Lung (tissue), 12 donors: ENCODE measurements around the gene WDR1. TPM values are rescaled to one million over a fixed set of nuclear protein-coding genes. Genes with fewer than 3 reads are reported as not detected.

Source experiments
- ATAC-seq: fragments of 200-7000 bp; cut with Tn5 transposase; one replicate; pipeline ENCODE4 v1.9.1; 2020; ENCODE audit warnings: moderate number of reproducible peaks; ENCODE audit not compliant: insufficient read depth, low FRiP score
- DNase-seq, 3 donors: peaks; one replicate each; pipeline ENCODE4 v3.0.0-alpha.2; 2013 to 2017
- H3K27ac ChIP-seq, 2 donors: one replicate each; pipeline ENCODE4 v1.5.1; 2013; ENCODE audit warnings: mild to moderate bottlenecking in 2 of 2, moderate library complexity in 2 of 2, control low read depth in 1 of 2, inconsistent platforms in 1 of 2, low read depth in 1 of 2, low read length in 1 of 2
- H3K27me3 ChIP-seq, 3 donors: one replicate each; pipeline ENCODE4 v1.5.1; 2013; ENCODE audit warnings: low read length in 2 of 3; ENCODE audit not compliant: control insufficient read depth in 3 of 3, insufficient read depth in 3 of 3
- H3K36me3 ChIP-seq, 4 donors: one replicate each; pipeline ENCODE4 v1.5.1; 2013; ENCODE audit warnings: low read length in 4 of 4, mild to moderate bottlenecking in 1 of 4, moderate library complexity in 1 of 4; ENCODE audit not compliant: control insufficient read depth in 4 of 4, insufficient read depth in 4 of 4
- H3K4me1 ChIP-seq, 5 donors: one replicate each; pipeline ENCODE4 v1.5.1; 2013; ENCODE audit warnings: low read length in 5 of 5, mild to moderate bottlenecking in 2 of 5, moderate library complexity in 1 of 5; ENCODE audit not compliant: control insufficient read depth in 5 of 5, insufficient read depth in 5 of 5
- H3K4me3 ChIP-seq: one replicate; pipeline ENCODE4 v1.5.1; 2013; ENCODE audit warnings: mild to moderate bottlenecking, control low read depth, moderate library complexity
- H3K9ac ChIP-seq, 2 donors: one replicate each; pipeline ENCODE4 v1.5.1; 2013; ENCODE audit warnings: low read length in 2 of 2, control low read depth in 1 of 2; ENCODE audit not compliant: insufficient read depth in 1 of 2
- H3K9me3 ChIP-seq, 4 donors: one replicate each; pipeline ENCODE4 v1.5.1; 2013; ENCODE audit warnings: low read length in 3 of 4, mild to moderate bottlenecking in 1 of 4, moderate library complexity in 1 of 4; ENCODE audit not compliant: control insufficient read depth in 4 of 4, insufficient read depth in 3 of 4
- whole genome bisulfite sequencing, 2 donors: extraction: QIAGEN DNeasy Blood & Tissue Kit; methylation state at CpG; one replicate each; pipeline ENCODE4 v1.1.7; 2013; 5-methylcytosine and 5-hydroxymethylcytosine counted together
- polyA plus RNA-seq, 2 donors: library from polyadenylated mRNA; stranded (reverse); fragments of 200-250 nt; gene quantifications; one replicate each; pipeline ENCODE4 v1.2.1, GENCODE V29; 2013
- total RNA-seq, 2 donors: library from RNA; depleted of rRNA in 1 of 2; stranded (reverse); fragments of >200 nt in 1 of 2; gene quantifications; one replicate each; pipeline ENCODE4 v1.2.1, GENCODE V29; 2014 to 2021
- TF ChIP-seq, protein P1 (sequence below): IDR thresholded peaks from 2 replicates; pipeline ENCODE4 v1.5.1; 2012; ENCODE audit warnings: mild to moderate bottlenecking; ENCODE audit errors: control extremely low read depth, extremely low read depth
- donor health status: control.
- donor health status: control.
- donor health status: Bipolar disorder and iron deficiency.
- donor health status: healthy.
- donor health status: DM: yes; HTN: yes; CAD: no.

Gene WDR1
- total and polyA plus RNA-seq, 4 donors: 72.0 to 325 (median 205) TPM

DNA sequence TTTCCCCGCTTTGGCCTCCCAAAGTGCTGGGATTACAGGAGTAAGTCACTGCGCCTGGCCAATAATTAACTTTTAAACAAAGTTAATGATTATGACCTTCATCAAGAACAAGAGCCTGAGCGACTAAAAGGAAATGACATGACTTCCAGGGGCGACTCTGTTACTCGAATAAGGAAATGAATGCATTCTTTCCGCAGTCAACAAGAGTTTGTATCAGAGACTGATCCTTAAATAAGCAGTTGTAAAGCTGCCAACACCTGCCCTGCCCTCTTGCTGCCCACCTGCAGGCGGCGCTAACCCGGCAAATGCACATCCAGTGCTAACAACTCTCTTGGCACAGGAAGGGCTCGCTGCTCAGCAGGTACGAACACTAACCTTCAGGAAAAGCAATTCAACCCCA is 27.3 kb downstream of the WDR1 start:
- TF ChIP-seq, protein P1, sequence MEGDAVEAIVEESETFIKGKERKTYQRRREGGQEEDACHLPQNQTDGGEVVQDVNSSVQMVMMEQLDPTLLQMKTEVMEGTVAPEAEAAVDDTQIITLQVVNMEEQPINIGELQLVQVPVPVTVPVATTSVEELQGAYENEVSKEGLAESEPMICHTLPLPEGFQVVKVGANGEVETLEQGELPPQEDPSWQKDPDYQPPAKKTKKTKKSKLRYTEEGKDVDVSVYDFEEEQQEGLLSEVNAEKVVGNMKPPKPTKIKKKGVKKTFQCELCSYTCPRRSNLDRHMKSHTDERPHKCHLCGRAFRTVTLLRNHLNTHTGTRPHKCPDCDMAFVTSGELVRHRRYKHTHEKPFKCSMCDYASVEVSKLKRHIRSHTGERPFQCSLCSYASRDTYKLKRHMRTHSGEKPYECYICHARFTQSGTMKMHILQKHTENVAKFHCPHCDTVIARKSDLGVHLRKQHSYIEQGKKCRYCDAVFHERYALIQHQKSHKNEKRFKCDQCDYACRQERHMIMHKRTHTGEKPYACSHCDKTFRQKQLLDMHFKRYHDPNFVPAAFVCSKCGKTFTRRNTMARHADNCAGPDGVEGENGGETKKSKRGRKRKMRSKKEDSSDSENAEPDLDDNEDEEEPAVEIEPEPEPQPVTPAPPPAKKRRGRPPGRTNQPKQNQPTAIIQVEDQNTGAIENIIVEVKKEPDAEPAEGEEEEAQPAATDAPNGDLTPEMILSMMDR: peak; percentile 12
- 62 to 70% methylated on average over 11 of the region's 11 CpGs for WGBS, 2 donors
- H3K27ac ChIP-seq: no peak overlapping the region
- H3K4me1 ChIP-seq: peaks cover 4 to 32% (median 13%) of the 10 kb centered on the region in 5 donors
- H3K9ac ChIP-seq: no peak overlapping the region
- DNase-seq: peak in 2 of 3 donors; percentile 14 to 32
- H3K9me3 ChIP-seq: no peaks in the 10 kb centered on the region
- no peaks in the 10 kb centered on the region for H3K27me3 ChIP-seq
- ATAC-seq: no peak
- peaks cover 29 to 85% (median 42%) of the 10 kb centered on the region in 4 donors for H3K36me3 ChIP-seq
- H3K4me3 ChIP-seq: no peak overlapping the region

DNA sequence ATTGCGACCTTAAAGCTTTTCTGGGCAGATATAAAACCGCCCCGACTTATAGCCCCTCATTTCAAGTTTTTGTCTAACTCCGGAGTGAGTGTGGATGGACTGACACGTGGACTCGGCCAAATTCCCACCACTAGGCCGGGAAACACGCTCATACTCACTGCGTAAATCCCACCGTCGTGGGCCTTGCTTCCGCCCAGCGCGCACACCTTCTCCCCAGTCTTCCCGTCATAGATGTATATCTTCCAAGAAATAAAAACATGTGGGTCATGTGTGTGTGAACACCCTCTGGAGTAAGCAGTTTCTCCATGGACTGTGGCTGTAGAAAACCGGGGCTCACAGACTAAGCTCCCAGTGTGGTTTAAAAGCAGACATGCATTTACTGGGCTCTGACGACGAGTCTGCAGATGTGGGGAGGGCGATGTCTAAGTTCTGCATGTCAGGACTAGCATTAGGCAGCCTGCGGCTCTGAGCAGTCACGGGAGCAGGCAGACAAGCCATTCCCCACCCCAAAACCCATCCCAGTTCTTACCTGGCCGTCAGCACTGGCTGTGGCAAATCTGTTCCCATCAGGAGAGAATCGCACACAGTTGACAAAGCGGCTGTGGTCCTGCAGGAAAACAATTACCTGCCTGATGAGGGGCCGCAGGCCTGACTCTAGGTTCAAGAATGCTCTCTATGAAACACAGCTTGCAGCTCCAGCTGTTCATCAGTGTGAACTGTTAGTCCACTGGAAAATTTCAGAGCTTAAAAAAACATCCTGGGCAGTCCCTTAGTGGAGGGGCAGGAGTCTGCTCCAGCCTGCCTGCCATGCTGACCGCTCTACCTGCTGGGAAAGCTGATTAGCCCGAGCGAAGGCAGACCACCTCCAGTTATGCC is 28.2 kb downstream of the WDR1 start:
- H3K9me3 ChIP-seq: no peaks in the 10 kb centered on the region
- ATAC-seq (no peak), DNase-seq (no peak)
- no peak overlapping the region for H3K4me3 ChIP-seq
- 89 to 92% methylated on average over 28 of the region's 28 CpGs for WGBS, 2 donors
- peaks cover 0 to 23% (median 6%) of the 10 kb centered on the region in 5 donors for H3K4me1 ChIP-seq
- peaks cover 29 to 89% (median 44%) of the 10 kb centered on the region in 4 donors for H3K36me3 ChIP-seq
- no peaks in the 10 kb centered on the region for H3K27me3 ChIP-seq
- no peak overlapping the region for H3K9ac ChIP-seq
- peak overlapping the region in 1 of 2 donors; percentile 40 for H3K27ac ChIP-seq
- TF ChIP-seq, protein P1: no peak

DNA sequence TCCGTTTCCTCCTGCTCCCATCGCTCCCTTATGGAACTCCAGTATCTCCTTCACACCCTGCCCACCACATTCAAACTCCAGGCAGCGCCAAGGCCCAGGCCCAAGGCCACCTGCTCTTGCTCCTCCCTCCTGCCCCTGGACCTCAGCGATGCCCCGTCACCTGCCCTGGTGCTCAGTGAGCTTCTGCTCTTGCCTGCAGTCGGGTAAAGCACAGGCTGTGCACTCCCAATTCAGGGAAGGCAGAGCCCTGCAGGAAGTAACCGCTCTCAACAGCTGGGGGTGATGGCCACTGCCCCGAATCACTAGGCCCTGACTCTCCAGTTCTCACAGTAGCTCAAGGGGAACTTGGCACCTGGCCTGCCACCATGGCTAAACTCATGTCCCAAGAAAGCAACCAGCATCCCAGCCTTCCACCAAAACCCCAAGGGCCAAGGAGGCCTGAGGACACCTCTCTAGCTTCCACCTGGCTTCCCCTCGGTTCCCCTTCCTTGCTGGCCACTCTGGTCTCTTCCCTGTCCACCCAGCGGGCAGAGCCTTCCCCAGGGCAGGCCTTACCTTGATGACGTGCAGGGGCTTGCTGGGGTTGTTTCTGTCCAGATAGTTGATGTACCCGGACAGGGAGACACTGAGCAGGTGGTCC is 29.3 kb downstream of the WDR1 start:
- 96% methylated on average over 12 of the region's 12 CpGs for WGBS, 2 donors
- no peak for DNase-seq
- H3K36me3 ChIP-seq: peaks cover 29 to 94% (median 49%) of the 10 kb centered on the region in 4 donors

More for the DNA sequence above, 29.3 kb downstream of the WDR1 start:
- Histone ChIP-seq H3K4me1 (peaks cover 0 to 14% (median 0%) of the 10 kb centered on the region in 5 donors), H3K9me3 (no peaks in the 10 kb centered on the region), H3K4me3 (no peak overlapping the region), H3K9ac (no peak overlapping the region), H3K27ac (no peak overlapping the region), H3K27me3 (no peaks in the 10 kb centered on the region)
- TF ChIP-seq, protein P1: no peak
- ATAC-seq: no peak
